GM12801 (cell line): Measurements from ENCODE around the gene CAB39.

ENCODE experiments used
- TF ChIP-seq, protein P1 (sequence below): IDR thresholded peaks from one replicate; pipeline ENCODE4 v1.5.1; 2011; ENCODE audit warnings: control low read depth; ENCODE audit not compliant: insufficient read length; ENCODE audit errors: extremely low read depth

Gene CAB39

DNA sequence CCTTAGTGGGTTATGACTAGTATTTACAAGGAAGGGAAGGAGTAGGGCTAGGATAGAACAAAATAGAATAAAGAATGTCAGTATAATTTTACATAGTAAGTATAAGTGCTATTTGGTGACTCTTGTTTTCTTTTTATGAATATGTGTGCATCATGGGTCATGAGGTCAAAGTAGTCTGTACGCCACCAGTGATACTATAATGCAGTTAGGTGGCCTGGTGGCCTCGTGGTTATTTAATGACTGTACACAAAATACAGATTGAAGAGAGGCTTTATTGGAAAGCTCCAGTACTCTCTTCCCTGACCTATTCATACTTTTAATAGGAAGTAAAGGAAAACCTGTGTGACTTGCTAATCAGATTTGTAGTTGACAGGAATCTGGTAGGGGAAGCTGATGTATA lies 27.3 kb downstream of the CAB39 start:
- TF ChIP-seq, protein P1, sequence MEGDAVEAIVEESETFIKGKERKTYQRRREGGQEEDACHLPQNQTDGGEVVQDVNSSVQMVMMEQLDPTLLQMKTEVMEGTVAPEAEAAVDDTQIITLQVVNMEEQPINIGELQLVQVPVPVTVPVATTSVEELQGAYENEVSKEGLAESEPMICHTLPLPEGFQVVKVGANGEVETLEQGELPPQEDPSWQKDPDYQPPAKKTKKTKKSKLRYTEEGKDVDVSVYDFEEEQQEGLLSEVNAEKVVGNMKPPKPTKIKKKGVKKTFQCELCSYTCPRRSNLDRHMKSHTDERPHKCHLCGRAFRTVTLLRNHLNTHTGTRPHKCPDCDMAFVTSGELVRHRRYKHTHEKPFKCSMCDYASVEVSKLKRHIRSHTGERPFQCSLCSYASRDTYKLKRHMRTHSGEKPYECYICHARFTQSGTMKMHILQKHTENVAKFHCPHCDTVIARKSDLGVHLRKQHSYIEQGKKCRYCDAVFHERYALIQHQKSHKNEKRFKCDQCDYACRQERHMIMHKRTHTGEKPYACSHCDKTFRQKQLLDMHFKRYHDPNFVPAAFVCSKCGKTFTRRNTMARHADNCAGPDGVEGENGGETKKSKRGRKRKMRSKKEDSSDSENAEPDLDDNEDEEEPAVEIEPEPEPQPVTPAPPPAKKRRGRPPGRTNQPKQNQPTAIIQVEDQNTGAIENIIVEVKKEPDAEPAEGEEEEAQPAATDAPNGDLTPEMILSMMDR = no peak

DNA sequence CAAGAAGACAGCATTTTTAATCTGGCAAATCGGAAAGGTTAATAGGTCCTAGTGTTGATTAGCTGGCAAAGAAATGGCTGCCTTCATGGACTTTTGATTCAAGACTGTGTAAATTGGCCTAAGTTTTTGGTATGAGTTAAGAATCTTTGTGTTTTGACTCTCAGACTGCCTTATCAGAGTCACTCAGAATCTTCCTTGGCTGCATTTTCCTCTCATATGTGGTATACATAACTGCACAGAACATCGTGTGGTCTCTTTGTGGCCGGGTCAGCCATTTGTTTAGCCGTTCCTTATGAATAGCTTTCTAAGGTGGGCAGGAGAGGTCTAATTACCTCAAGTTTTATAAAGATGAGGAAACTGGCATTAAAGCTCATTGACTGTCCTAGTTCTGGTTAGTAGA lies 30.1 kb downstream of the CAB39 start:
- TF ChIP-seq, protein P1 = no peak

DNA sequence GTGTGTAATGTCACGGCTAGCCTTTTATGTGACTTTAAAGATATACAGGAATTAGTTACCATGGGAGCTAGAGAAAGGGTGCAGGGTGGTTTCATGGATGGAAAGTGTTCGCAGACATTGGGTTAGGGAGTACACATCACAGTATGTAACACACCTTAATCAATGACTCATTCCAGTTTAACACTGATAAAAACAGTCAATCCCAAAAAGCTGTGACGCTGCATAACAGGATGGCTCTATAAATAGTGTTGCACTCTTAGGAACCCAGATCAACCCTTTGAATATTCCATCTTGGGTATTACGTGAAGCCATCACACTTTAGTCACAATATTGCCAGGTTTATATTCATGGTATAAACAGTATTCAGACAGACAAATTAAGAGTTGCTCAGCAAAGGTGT lies 33.6 kb downstream of the CAB39 start:
- TF ChIP-seq, protein P1 = no peak

DNA sequence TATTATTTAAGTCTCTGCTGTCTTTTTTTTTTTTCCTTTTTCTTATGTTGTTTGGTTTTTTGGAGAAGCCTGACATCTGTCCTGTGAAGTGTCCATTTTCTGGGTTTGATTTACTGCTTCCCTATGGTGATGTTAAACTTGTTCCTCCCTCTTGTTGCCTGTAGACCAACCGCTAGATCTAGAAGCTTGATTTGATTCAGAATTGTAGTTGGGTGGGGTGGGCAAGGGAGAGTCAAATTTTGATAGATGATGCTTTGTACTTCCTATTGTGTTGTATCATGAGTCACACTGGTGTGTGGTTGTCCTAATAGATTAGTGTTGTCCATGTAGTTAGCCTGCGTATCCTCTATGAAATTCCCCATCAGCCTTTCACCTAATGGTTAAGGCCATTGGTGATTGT lies 35.4 kb downstream of the CAB39 start:
- TF ChIP-seq, protein P1 = no peak

DNA sequence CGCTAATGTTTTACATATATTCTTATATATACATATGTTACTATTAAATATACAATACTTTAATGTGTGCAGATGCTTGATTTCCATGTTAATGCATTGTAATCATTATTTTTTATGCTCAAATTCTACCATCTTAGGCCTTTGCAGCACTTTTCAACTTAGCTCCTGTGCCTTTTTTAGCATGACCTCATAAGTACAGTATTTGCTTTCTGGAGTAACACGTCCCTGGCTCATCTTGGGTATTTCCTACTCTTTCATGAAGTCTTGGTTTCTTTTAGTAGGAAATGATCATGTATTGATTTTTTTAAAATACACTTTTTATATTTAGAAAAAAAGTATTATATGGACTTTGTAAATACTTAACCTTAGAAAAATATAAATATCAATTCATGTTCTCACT lies 36.5 kb downstream of the CAB39 start:
- TF ChIP-seq, protein P1 = no peak

DNA sequence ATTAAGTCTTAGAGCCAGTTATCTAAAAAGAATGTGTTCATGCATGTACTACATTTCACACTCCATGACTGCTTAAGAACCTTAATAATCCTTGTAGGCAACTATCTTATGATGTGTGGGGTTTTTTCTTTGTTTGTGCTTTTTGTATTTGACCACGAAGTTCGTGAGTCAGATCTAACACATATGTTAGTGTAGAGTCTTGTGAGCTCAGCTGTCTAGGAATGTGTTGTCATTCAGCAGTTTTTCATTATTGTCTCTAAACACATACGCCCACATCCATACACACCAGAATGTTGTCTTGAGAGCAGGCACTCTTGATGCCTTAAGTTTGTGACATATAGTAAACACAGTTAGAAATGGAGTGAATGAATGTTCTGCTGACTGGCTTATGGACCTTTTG lies 38.4 kb downstream of the CAB39 start:
- TF ChIP-seq, protein P1 = no peak

DNA sequence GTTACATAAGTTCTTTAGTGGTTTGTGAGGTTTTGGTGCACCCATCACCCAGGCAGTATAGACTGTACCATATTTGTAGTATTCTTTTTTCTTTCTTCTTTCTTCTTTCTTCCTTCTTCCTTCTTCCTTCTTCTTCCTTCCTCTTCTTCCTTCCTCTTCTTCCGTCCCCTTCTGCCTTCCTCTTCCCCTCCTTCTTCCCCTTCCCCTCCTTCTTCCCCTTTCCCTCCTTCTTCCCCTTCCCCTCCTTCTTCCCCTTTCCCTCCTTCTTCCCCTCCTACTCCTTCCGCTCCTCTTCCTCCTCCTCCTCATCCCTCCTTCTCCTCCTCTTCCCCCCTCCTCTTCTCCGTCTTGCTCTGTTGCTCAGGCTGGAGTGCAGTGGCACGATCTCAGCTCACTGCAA lies 41.6 kb downstream of the CAB39 start:
- TF ChIP-seq, protein P1 = no peak

DNA sequence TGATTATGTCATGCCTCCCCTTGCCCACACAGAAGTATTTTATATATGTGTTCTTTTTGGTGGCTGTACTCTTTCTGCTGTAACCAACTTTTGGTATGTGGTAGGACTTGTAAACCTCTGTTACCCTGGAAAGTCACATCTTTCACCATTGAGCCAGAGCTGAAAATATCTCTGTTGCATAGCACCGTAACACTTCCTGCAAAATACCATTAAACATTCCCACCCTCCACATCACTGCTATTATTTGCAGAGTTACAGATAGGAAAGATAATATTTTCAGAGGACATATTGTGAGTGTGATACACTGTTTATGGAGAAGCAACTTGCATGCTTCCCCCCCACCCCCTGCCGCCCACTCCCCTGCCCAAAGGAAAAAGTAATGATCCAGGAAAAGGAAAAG lies 44.8 kb downstream of the CAB39 start:
- TF ChIP-seq, protein P1 = no peak
